HepG2 (cell line): Measurements from ENCODE around the gene YAP1. TPM values are rescaled to one million over a fixed set of nuclear protein-coding genes. Genes with fewer than 3 reads are reported as not detected.
A peak's percentile ranks its signal among the peaks of the same experiment; 100 is the strongest.

Source experiments
- ATAC-seq: fragments of 200-7000 bp; cut with Tn5 transposase; 3 replicates; pipeline ENCODE4 v1.9.1; 2020; ENCODE audit warnings: mild to moderate bottlenecking, moderate library complexity
- BruUV-seq: library from RNA; stranded (reverse); fragments of 400-500 nt; replicated peaks from 2 replicates; lab custom pipeline; 2021; lab: Mats Ljungman, UMichigan
- CTCF ChIA-PET: fragments of 300-600 bp; formaldehyde crosslinking; extraction: SDS; loops from one replicate; lab custom pipeline; 2021; ENCODE audit warnings: low total read pairs, inconsistent platforms, low intra/inter-chr PET ratio; lab: Yijun Ruan, JAX
- POLR2A ChIA-PET: fragments of 350-600 bp; sonication (Branson Sonifier 250); formaldehyde crosslinking; loops from one replicate; lab custom pipeline; 2020; ENCODE audit warnings: antibody characterized with exemption, inconsistent platforms; lab: Yijun Ruan, JAX
- DNase-seq: peaks from one replicate; pipeline ENCODE4 v3.0.0-alpha.2; 2015; ENCODE audit warnings: low spot score
- FAIRE-seq: peaks from 3 replicates; lab custom pipeline; 2011; peaks lifted over from hg19 to GRCh38; lab: Jason Lieb, UNC
- H2AFZ ChIP-seq: one replicate; pipeline ENCODE4 v1.6.1; 2011; ENCODE audit warnings: low read length, inconsistent platforms
- H3K27ac ChIP-seq: fragments of 300-600 bp; 3 replicates; pipeline ENCODE4 v1.8.0; 2011; ENCODE audit warnings: mixed run types, mild to moderate bottlenecking, mixed read lengths, low read length, inconsistent platforms; ENCODE audit not compliant: insufficient read depth; ENCODE audit errors: extremely low read length
- H3K27me3 ChIP-seq, 2 experiments: fragments of 200-600 bp in 1 of 2; 2 replicates in 1 of 2; 3 replicates in 1 of 2; pipeline versions ENCODE4 v1.6.0 to v1.8.0; 2011; ENCODE audit warnings: low read length in 2 of 2, mild to moderate bottlenecking in 2 of 2, moderate library complexity in 2 of 2, inconsistent platforms in 1 of 2; ENCODE audit not compliant: insufficient read depth in 2 of 2, control insufficient read depth in 1 of 2
- H3K36me3 ChIP-seq, 2 experiments: fragments of 200-600 bp in 1 of 2; replicated peaks in 1 of 2; 2 replicates in 1 of 2; 3 replicates in 1 of 2; pipeline versions ENCODE4 v1.5.1 to v1.8.0; 2011; ENCODE audit warnings: low read length in 2 of 2, inconsistent platforms in 1 of 2; ENCODE audit not compliant: insufficient read depth in 2 of 2, control insufficient read depth in 1 of 2
- H3K4me1 ChIP-seq: 2 replicates; pipeline ENCODE4 v1.5.1; 2012; ENCODE audit warnings: low read length, inconsistent platforms; ENCODE audit not compliant: insufficient read depth
- H3K4me2 ChIP-seq: 2 replicates; pipeline ENCODE4 v1.6.0; 2011; ENCODE audit warnings: low read depth, low read length, inconsistent platforms
- H3K4me3 ChIP-seq, 3 experiments: fragments of 200-600 bp in 1 of 3; sonication (generic), shearing (Covaris generic) in 1 of 3; replicated peaks in 1 of 3; 2 replicates each; pipeline ENCODE4 v1.5.1; 2011 to 2016; ENCODE audit warnings: low read length in 3 of 3, inconsistent platforms in 2 of 3, low read depth in 2 of 3, mild to moderate bottlenecking in 2 of 3, control low read depth in 1 of 3, mixed read lengths in 1 of 3; ENCODE audit not compliant: insufficient read depth in 1 of 3
- H3K79me2 ChIP-seq: one replicate; pipeline ENCODE4 v1.6.1; 2011; ENCODE audit warnings: low read length, inconsistent platforms; ENCODE audit not compliant: insufficient read depth
- H3K9ac ChIP-seq: 2 replicates; pipeline ENCODE4 v1.6.0; 2011; ENCODE audit warnings: mild to moderate bottlenecking, low read depth, low read length, inconsistent platforms; ENCODE audit not compliant: insufficient read depth
- H3K9me3 ChIP-seq: 2 replicates; pipeline ENCODE4 v1.5.1; 2012; ENCODE audit warnings: mild to moderate bottlenecking, low read length
- H4K20me1 ChIP-seq: 2 replicates; pipeline ENCODE4 v1.6.0; 2011; ENCODE audit warnings: inconsistent platforms, mild to moderate bottlenecking, low read length, moderate library complexity; ENCODE audit not compliant: insufficient read depth
- EZH2 ChIP-seq: conservative IDR thresholded peaks from 2 replicates; pipeline ENCODE4 v1.6.1; 2012; ENCODE audit warnings: mild to moderate bottlenecking, low read depth, low read length, moderate library complexity
- GATAD2A ChIP-seq: IDR thresholded peaks from 2 replicates; pipeline ENCODE4 v1.6.1; 2016
- RBM22 ChIP-seq: fragments of 200-400 bp; formaldehyde crosslinking; optimal IDR thresholded peaks from 2 replicates; pipeline ENCODE3; 2017; ENCODE audit warnings: mild to moderate bottlenecking, low read length, moderate library complexity
- SOX13 ChIP-seq, 3 experiments: fragments of 450-650 bp in 1 of 3; sonication (generic) in 1 of 3; formaldehyde crosslinking in 1 of 3; IDR thresholded peaks in 2 of 3; conservative IDR thresholded peaks in 1 of 3; 2 replicates each; pipeline versions ENCODE4 v1.5.0 to v1.6.1; 2016 to 2020; ENCODE audit warnings: antibody characterized with exemption in 1 of 3, mild to moderate bottlenecking in 1 of 3, missing compliant biosample characterization in 1 of 3, missing genetic modification reagents in 1 of 3, moderate library complexity in 1 of 3
- SOX6 ChIP-seq, 2 experiments: fragments of 450-650 bp in 1 of 2; sonication (generic) in 1 of 2; formaldehyde crosslinking in 1 of 2; IDR thresholded peaks; 2 replicates each; pipeline versions ENCODE4 v1.4.0 to v1.6.1; 2017 to 2020; ENCODE audit warnings: antibody characterized with exemption in 1 of 2, mild to moderate bottlenecking in 1 of 2, missing genetic modification reagents in 1 of 2
- ZFP62 ChIP-seq: sonication (generic); formaldehyde crosslinking; IDR thresholded peaks from 2 replicates; pipeline ENCODE4 v1.4.0; 2020; ENCODE audit warnings: missing genetic modification reagents
- ZMYM4 ChIP-seq: sonication (generic); formaldehyde crosslinking; IDR thresholded peaks from 2 replicates; pipeline ENCODE4 v1.8.1; 2023; ENCODE audit warnings: mild to moderate bottlenecking, missing genetic modification reagents
- ZNF230 ChIP-seq: sonication (generic); formaldehyde crosslinking; IDR thresholded peaks from 2 replicates; pipeline ENCODE4 v1.4.0; 2020; ENCODE audit warnings: mild to moderate bottlenecking, missing genetic modification reagents
- WGBS: methylation state at CpG from one replicate; pipeline ENCODE4 v1.1.6; 2017; ENCODE audit warnings: low lambda C conversion rate; 5-methylcytosine and 5-hydroxymethylcytosine counted together
- in situ Hi-C: cut with HindIII; loops from 2 replicates; pipeline ENCODE4 v1.10.0; 2017; ENCODE audit warnings: low pct_unique_long_range_greater_than_20kb; ENCODE audit not compliant: extremely low pct_ligation_motif_present
- intact Hi-C: fragments of 100-400 bp; cut with micrococcal nuclease; formaldehyde crosslinking; loops from one replicate; pipeline ENCODE4 v1.10.0; 2022; ENCODE audit not compliant: unreplicated experiment
- polyA plus RNA-seq, 8 experiments: library from polyadenylated mRNA; depleted of rRNA in 3 of 8; stranded (reverse) in 7 of 8; unstranded in 1 of 8; fragments of >200 nt; fragmentation: Illumina TruSeq in 4 of 8; extraction: Trizol in 4 of 8; gene quantifications; 2 replicates each; pipeline versions ENCODE4 v1.2.1 to v1.2.3, GENCODE V29; 2011 to 2016; ENCODE audit warnings: low read depth in 4 of 8, missing spikeins in 1 of 8, mixed read lengths in 1 of 8; ENCODE audit not compliant: insufficient read depth in 1 of 8
- total RNA-seq, 5 experiments: library from RNA; depleted of rRNA; stranded (reverse); fragments of >200 nt; fragmentation: Illumina TruSeq; extraction: Trizol; gene quantifications; 2 replicates each; pipeline ENCODE4 v1.2.3, GENCODE V29; 2016; ENCODE audit warnings: low read depth in 1 of 5
- TF ChIP-seq, protein P1 (sequence below): IDR thresholded peaks from 2 replicates; pipeline ENCODE4 v1.4.0; 2020; ENCODE audit warnings: mild to moderate bottlenecking, missing genetic modification reagents
- TF ChIP-seq, protein P2 (sequence below): sonication (generic); formaldehyde crosslinking; IDR thresholded peaks from 2 replicates; pipeline ENCODE4 v1.4.0; 2020; ENCODE audit warnings: missing genetic modification reagents, borderline replicate concordance

Gene YAP1
- total and polyA plus RNA-seq, 2 of the 13 experiments (the other 11 are each of a cell fraction or from before 2014, with no cell fraction given): 59.5 to 91.0 TPM

GRCh38 chr11:102197670-102198139 is 87.5 kb downstream of the YAP1 start:
- 68% methylated on average over 2 of the region's 2 CpGs for WGBS
- CTCF ChIA-PET: no interaction called here
- no peak for FAIRE-seq
- no peaks in the 10 kb centered on the region for H4K20me1 ChIP-seq
- peaks cover 86% of the 10 kb centered on the region for H3K4me1 ChIP-seq
- TF ChIP-seq GATAD2A (CRISPR knock-in tag) (0 out of 2 replicates have a peak, but pooled peaks have one; percentile 13), SOX13 (IDR thresholded peaks at IDR 0.05) (no peak), SOX13 (CRISPR knock-in tag; conservative IDR thresholded peaks at IDR 0.05 in 1 of 2, IDR thresholded peaks at IDR 0.05 in 1 of 2) (peak in 1 of 2 experiments; percentile 44; a peak in 1 of 4 replicates), SOX6 (IDR thresholded peaks at IDR 0.05) (no peak), SOX6 (CRISPR knock-in tag; IDR thresholded peaks at IDR 0.05) (peak; percentile 21; the same call in 1 of the 2 replicates), ZFP62 (no peak), EZH2 (no peak), ZMYM4 (0 out of 2 replicates have a peak, but pooled peaks have one; percentile 14), RBM22 (peak; percentile 85), ZNF230 (no peak)
- TF ChIP-seq, protein P1, sequence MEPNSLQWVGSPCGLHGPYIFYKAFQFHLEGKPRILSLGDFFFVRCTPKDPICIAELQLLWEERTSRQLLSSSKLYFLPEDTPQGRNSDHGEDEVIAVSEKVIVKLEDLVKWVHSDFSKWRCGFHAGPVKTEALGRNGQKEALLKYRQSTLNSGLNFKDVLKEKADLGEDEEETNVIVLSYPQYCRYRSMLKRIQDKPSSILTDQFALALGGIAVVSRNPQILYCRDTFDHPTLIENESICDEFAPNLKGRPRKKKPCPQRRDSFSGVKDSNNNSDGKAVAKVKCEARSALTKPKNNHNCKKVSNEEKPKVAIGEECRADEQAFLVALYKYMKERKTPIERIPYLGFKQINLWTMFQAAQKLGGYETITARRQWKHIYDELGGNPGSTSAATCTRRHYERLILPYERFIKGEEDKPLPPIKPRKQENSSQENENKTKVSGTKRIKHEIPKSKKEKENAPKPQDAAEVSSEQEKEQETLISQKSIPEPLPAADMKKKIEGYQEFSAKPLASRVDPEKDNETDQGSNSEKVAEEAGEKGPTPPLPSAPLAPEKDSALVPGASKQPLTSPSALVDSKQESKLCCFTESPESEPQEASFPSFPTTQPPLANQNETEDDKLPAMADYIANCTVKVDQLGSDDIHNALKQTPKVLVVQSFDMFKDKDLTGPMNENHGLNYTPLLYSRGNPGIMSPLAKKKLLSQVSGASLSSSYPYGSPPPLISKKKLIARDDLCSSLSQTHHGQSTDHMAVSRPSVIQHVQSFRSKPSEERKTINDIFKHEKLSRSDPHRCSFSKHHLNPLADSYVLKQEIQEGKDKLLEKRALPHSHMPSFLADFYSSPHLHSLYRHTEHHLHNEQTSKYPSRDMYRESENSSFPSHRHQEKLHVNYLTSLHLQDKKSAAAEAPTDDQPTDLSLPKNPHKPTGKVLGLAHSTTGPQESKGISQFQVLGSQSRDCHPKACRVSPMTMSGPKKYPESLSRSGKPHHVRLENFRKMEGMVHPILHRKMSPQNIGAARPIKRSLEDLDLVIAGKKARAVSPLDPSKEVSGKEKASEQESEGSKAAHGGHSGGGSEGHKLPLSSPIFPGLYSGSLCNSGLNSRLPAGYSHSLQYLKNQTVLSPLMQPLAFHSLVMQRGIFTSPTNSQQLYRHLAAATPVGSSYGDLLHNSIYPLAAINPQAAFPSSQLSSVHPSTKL (CRISPR knock-in tag): peak; percentile 22; the same call in 1 of the 2 replicates
- TF ChIP-seq, protein P2, sequence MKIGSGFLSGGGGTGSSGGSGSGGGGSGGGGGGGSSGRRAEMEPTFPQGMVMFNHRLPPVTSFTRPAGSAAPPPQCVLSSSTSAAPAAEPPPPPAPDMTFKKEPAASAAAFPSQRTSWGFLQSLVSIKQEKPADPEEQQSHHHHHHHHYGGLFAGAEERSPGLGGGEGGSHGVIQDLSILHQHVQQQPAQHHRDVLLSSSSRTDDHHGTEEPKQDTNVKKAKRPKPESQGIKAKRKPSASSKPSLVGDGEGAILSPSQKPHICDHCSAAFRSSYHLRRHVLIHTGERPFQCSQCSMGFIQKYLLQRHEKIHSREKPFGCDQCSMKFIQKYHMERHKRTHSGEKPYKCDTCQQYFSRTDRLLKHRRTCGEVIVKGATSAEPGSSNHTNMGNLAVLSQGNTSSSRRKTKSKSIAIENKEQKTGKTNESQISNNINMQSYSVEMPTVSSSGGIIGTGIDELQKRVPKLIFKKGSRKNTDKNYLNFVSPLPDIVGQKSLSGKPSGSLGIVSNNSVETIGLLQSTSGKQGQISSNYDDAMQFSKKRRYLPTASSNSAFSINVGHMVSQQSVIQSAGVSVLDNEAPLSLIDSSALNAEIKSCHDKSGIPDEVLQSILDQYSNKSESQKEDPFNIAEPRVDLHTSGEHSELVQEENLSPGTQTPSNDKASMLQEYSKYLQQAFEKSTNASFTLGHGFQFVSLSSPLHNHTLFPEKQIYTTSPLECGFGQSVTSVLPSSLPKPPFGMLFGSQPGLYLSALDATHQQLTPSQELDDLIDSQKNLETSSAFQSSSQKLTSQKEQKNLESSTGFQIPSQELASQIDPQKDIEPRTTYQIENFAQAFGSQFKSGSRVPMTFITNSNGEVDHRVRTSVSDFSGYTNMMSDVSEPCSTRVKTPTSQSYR: peak; percentile 35; the same call in 1 of the 2 replicates
- H3K27me3 ChIP-seq: no peaks in the 10 kb centered on the region
- BruUV-seq: no TSS peak
- POLR2A ChIA-PET: no interaction called here
- intact Hi-C loops: no loop called here
- peaks cover 12% of the 10 kb centered on the region; the same call in 1 of the 2 replicates for H3K9me3 ChIP-seq
- H3K27ac ChIP-seq: no peak overlapping the region
- ATAC-seq: no peak
- DNase-seq: peak; percentile 31
- no peak overlapping the region for H3K9ac ChIP-seq
- no peak overlapping the region for H2AFZ ChIP-seq
- no peak overlapping the region for H3K4me3 ChIP-seq
- H3K36me3 ChIP-seq: peaks cover 2 to 19% of the 10 kb centered on the region in 2 experiments
- peaks cover 23% of the 10 kb centered on the region for H3K79me2 ChIP-seq
- no peak overlapping the region for H3K4me2 ChIP-seq
- in situ Hi-C loops: no loop called here
